Measurements from ENCODE around the gene BECN2. TPM values are rescaled to one million over a fixed set of nuclear protein-coding genes. Genes with fewer than 3 reads are reported as not detected.

Gene BECN2
- total RNA-seq, 1 experiment from 2014 or later = not detected

- Histone ChIP-seq H4K20me1 (ENCODE audit: control insufficient read depth, insufficient read depth, insufficient read length) (no peaks in the 10 kb centered on the region), H3K4me2 (ENCODE audit: insufficient read depth, insufficient read length, low read length) (no peak overlapping the region), H2AK5ac (ENCODE audit: insufficient read length, low read length) (no peak overlapping the region), H2BK5ac (ENCODE audit: insufficient read length, low read length) (no peak overlapping the region), H3K79me2 (ENCODE audit: insufficient read depth, low read length) (no peaks in the 10 kb centered on the region), H2BK120ac (ENCODE audit: low read depth, low read length, poor library complexity, severe bottlenecking) (no peak overlapping the region), H3K27ac (ENCODE audit: insufficient read length, low read depth, low read length) (no peak overlapping the region), H3K23ac (ENCODE audit: insufficient read length, low read depth, low read length) (no peak overlapping the region), H3K79me1 (ENCODE audit: insufficient read depth, low read depth, low read length, poor library complexity, severe bottlenecking) (no peaks in the 10 kb centered on the region), H2AFZ (ENCODE audit: low read length) (no peak overlapping the region), H3K23me2 (ENCODE audit: insufficient read length, low read depth, low read length, poor library complexity, severe bottlenecking) (no peaks in the 10 kb centered on the region), H4K91ac (ENCODE audit: insufficient read length, low read depth, low read length) (no peak overlapping the region), H4K8ac (replicated peaks; ENCODE audit: insufficient read length, low read depth, low read length) (no peak overlapping the region), H3K27me3 (ENCODE audit: insufficient read depth, low read length) (no peaks in the 10 kb centered on the region), H3K4me1 (ENCODE audit: insufficient read depth, low read length) (no peaks in the 10 kb centered on the region), H3K18ac (ENCODE audit: insufficient read length, low read depth, low read length) (no peak overlapping the region), H4K5ac (ENCODE audit: insufficient read length, low read depth, low read length) (no peak overlapping the region), H2BK12ac (ENCODE audit: insufficient read length, low read depth, low read length) (no peak overlapping the region), H3K56ac (ENCODE audit: insufficient read length, low read depth, low read length) (no peak overlapping the region), H3K9ac (ENCODE audit: extremely low read depth, insufficient read length, low read length) (no peak overlapping the region), H2BK15ac (ENCODE audit: low read depth, low read length) (no peak overlapping the region), H3K4ac (ENCODE audit: low read depth, low read length) (no peak overlapping the region), H2BK20ac (ENCODE audit: low read depth, low read length, poor library complexity, severe bottlenecking) (no peak overlapping the region), H3T11ph (ENCODE audit: low read length) (no peak overlapping the region), H3K14ac (ENCODE audit: insufficient read depth, low read length) (no peak overlapping the region), H3K9me3 (ENCODE audit: control insufficient read depth, low read depth, low read length) (no peaks in the 10 kb centered on the region)
- Mint-ChIP-seq H3K27ac (no peak overlapping the region; a peak in 1 of 7 replicates), H3K4me3 (no peak overlapping the region), H3K9me3 (peaks cover 0 to 6% of the 10 kb centered on the region in 2 experiments; a peak in 3 of 5 replicates), H3K4me1 (peaks cover 0 to 3% of the 10 kb centered on the region in 2 experiments; a peak in 2 of 4 replicates), H3K27me3 (ENCODE audit: low read depth) (no peaks in the 10 kb centered on the region; the same call in 1 of the 2 replicates), H3K36me3 (ENCODE audit: insufficient read depth in 1 of 3, low read depth in 3 of 3) (peaks cover 0 to 9% (median 0%) of the 10 kb centered on the region in 3 experiments; a peak in 2 of 7 replicates)
- TF ChIP-seq, protein P1, sequence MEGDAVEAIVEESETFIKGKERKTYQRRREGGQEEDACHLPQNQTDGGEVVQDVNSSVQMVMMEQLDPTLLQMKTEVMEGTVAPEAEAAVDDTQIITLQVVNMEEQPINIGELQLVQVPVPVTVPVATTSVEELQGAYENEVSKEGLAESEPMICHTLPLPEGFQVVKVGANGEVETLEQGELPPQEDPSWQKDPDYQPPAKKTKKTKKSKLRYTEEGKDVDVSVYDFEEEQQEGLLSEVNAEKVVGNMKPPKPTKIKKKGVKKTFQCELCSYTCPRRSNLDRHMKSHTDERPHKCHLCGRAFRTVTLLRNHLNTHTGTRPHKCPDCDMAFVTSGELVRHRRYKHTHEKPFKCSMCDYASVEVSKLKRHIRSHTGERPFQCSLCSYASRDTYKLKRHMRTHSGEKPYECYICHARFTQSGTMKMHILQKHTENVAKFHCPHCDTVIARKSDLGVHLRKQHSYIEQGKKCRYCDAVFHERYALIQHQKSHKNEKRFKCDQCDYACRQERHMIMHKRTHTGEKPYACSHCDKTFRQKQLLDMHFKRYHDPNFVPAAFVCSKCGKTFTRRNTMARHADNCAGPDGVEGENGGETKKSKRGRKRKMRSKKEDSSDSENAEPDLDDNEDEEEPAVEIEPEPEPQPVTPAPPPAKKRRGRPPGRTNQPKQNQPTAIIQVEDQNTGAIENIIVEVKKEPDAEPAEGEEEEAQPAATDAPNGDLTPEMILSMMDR (conservative IDR thresholded peaks at IDR 0.05) = no peak
- WGBS (ENCODE audit: extremely low coverage, insufficient read length, low lambda C conversion rate) = no CpG with 5 or more reads among the region's 5 CpGs
- DNase-seq = no peak
These were observed 13.3 kb upstream of the BECN2 start for GRCh38 chr1:241944300-241944699.

Data from H9 (cell line).